Heart right ventricle (tissue), 16 donors: ENCODE data around the gene SMAD4. TPM values are rescaled to one million over a fixed set of nuclear protein-coding genes. Genes with fewer than 3 reads are reported as not detected.

ENCODE experiments used
- ATAC-seq, 8 donors: fragments of 200-7000 bp; cut with Tn5 transposase; one replicate each; pipeline ENCODE4 v1.9.1; 2020; ENCODE audit warnings: mild to moderate bottlenecking in 8 of 8, moderate library complexity in 8 of 8, moderate number of reproducible peaks in 1 of 8
- DNase-seq, 2 donors: peaks; one replicate each; pipeline ENCODE4 v3.0.0-alpha.2; 2020
- H3K27ac ChIP-seq, 10 donors: fragments of 200-600 bp; sonication (generic) in 2 of 10; one replicate each; pipeline versions ENCODE4 v1.5.0 to v1.8.0; 2020 to 2022; ENCODE audit warnings: mild to moderate bottlenecking in 3 of 10
- H3K27me3 ChIP-seq, 7 donors: fragments of 200-600 bp; one replicate each; pipeline ENCODE4 v1.8.0; 2021 to 2022; ENCODE audit warnings: mild to moderate bottlenecking in 2 of 7
- H3K36me3 ChIP-seq, 9 donors: fragments of 200-600 bp; sonication (generic) in 1 of 9; one replicate each; pipeline versions ENCODE4 v1.5.0 to v1.8.0; 2020 to 2022; ENCODE audit warnings: mild to moderate bottlenecking in 2 of 9
- H3K4me1 ChIP-seq, 9 donors: fragments of 200-600 bp; sonication (generic) in 1 of 9; one replicate each; pipeline versions ENCODE4 v1.5.0 to v1.8.0; 2020 to 2022; ENCODE audit warnings: mild to moderate bottlenecking in 4 of 9
- H3K4me3 ChIP-seq, 10 donors: fragments of 200-600 bp; sonication (generic) in 2 of 10; one replicate each; pipeline versions ENCODE4 v1.5.0 to v1.8.0; 2020 to 2022; ENCODE audit warnings: mild to moderate bottlenecking in 7 of 10, moderate library complexity in 2 of 10
- H3K9me3 ChIP-seq, 11 donors: fragments of 200-600 bp in 10 of 11; sonication (generic) in 2 of 11; one replicate each; pipeline versions ENCODE4 v1.5.0 to v1.8.0; 2013 to 2022; ENCODE audit warnings: mild to moderate bottlenecking in 2 of 11, control low read depth in 1 of 11, moderate library complexity in 1 of 11
- CTCF ChIP-seq, 9 donors: fragments of 200-600 bp; sonication (generic) in 2 of 9; IDR thresholded peaks; one replicate each; pipeline versions ENCODE4 v1.5.0 to v1.8.0; 2021 to 2022; ENCODE audit warnings: antibody characterized with exemption in 9 of 9, mild to moderate bottlenecking in 5 of 9, moderate library complexity in 1 of 9
- WGBS, 2 donors: extraction: QIAGEN DNeasy Blood & Tissue Kit; methylation state at CpG; one replicate each; pipeline ENCODE4 v1.1.7; 2013; ENCODE audit warnings: inconsistent platforms in 1 of 2; 5-methylcytosine and 5-hydroxymethylcytosine counted together
- intact Hi-C, 10 donors: fragments of 100-400 bp; cut with DNase I; formaldehyde crosslinking; loops; one replicate each; pipeline versions ENCODE4 v1.11.1 to v1.14.2; 2022
- polyA plus RNA-seq, 2 donors: library from polyadenylated mRNA; stranded (reverse); fragments of 200-250 nt; gene quantifications; one replicate each; pipeline ENCODE4 v1.2.3, GENCODE V29; 2013
- total RNA-seq, 10 donors: library from RNA; stranded (reverse); fragmentation: NEBNext Ultra II Directional in 3 of 10; extraction: Animal tissue kit (Norgen Biotek cat#: 25700) in 3 of 10; gene quantifications; one replicate each; pipeline versions ENCODE4 v1.2.1 to v1.2.4, GENCODE V29; 2021 to 2023
- donor health status: Arrhythmogenic right ventricular cardiomyopathy.
- donor health status: ischemic (EF 13 %, LVEDD 7.1; RV severe dilation, severe dysfunction).
- donor health status: healthy with polysubstance abuse.
- donor health status: DM: no; HTN: yes; CAD: no.
- donor health status: DM: no; HTN: no; CAD: no.
- donor health status: ischemic (EF 25% LVEDD 6.9; RV normal size, moderate dysfunction).
- donor health status: ischemic (EF 25% LVEDD 5.7; RV mildly dilated, moderate dysfunction).
- donor health status: healthy.
- donor health status: DM: yes; HTN: yes; CAD: no.
- donor health status: Ischemic cardiomyopathy.
- donor health status: ischemic (EF 35%, LVEDD 5.7; RV mildly dilated, moderate dysfunction).
- donor health status: nonischemic (EF 11% LVEDD 7.7; RV severe dilation, severe dysfunction).
- donor health status: DM: yes; HTN: yes; CAD: no.
- donor health status: PGD.
- donor health status: ischemic (EF 29% LVEDD 5.4; RV normal size, mild dysfunction).
- donor health status: nonischemic (EF 23%, LVEDD 6.1; RV moderate dilation, normal function).

SMAD4 gene
- total and polyA plus RNA-seq, 12 donors = 11.7 to 110 (median 85.4) TPM

GRCh38 chr18:51066273-51066672, 36.3 kb downstream of the SMAD4 start:
- Histone ChIP-seq H3K36me3 (peaks cover 0 to 100% (median 37%) of the 10 kb centered on the region in 9 donors), H3K27me3 (no peaks in the 10 kb centered on the region), H3K4me1 (peaks cover 0 to 24% (median 3%) of the 10 kb centered on the region in 9 donors), H3K27ac (no peak overlapping the region), H3K9me3 (no peaks in the 10 kb centered on the region), H3K4me3 (no peak overlapping the region)
- 77 to 84% methylated on average over 4 of the region's 4 CpGs for WGBS, 2 donors
- no peak for TF ChIP-seq CTCF (IDR thresholded peaks at IDR 0.05)
- no peak for DNase-seq
- intact Hi-C loops = no loop called here
- ATAC-seq = no peak

- 85 to 90% methylated on average over 4 of the region's 4 CpGs for WGBS, 2 donors
- DNase-seq = no peak
- no peak overlapping the region for H3K27ac ChIP-seq
- intact Hi-C loops = no loop called here
- H3K27me3 ChIP-seq = no peaks in the 10 kb centered on the region
- peaks cover 0 to 24% (median 3%) of the 10 kb centered on the region in 9 donors for H3K4me1 ChIP-seq
- TF ChIP-seq CTCF (IDR thresholded peaks at IDR 0.05) = no peak
- H3K4me3 ChIP-seq = no peak overlapping the region
- no peak for ATAC-seq
- no peaks in the 10 kb centered on the region for H3K9me3 ChIP-seq
- peaks cover 0 to 98% (median 32%) of the 10 kb centered on the region in 9 donors for H3K36me3 ChIP-seq
Observed at GRCh38 chr18:51068105-51068504, 38.1 kb downstream of the SMAD4 start.

- no peak for TF ChIP-seq CTCF (IDR thresholded peaks at IDR 0.05)
- no peaks in the 10 kb centered on the region for H3K9me3 ChIP-seq
- H3K4me1 ChIP-seq = peaks cover 0 to 18% (median 5%) of the 10 kb centered on the region in 9 donors
- no peak for ATAC-seq
- H3K4me3 ChIP-seq = no peak overlapping the region
- H3K27me3 ChIP-seq = no peaks in the 10 kb centered on the region
- no peak for DNase-seq
- no peak overlapping the region for H3K27ac ChIP-seq
- WGBS, 2 donors = 84 to 88% methylated on average over 1 of the region's 1 CpG
- intact Hi-C loops = no loop called here
- peaks cover 0 to 91% (median 25%) of the 10 kb centered on the region in 9 donors for H3K36me3 ChIP-seq
Observed at GRCh38 chr18:51069885-51070284, 39.9 kb downstream of the SMAD4 start.

GRCh38 chr18:51070545-51070944, 40.5 kb downstream of the SMAD4 start:
- 94 to 100% methylated on average over 2 of the region's 2 CpGs for WGBS, 2 donors
- Histone ChIP-seq H3K27me3 (no peaks in the 10 kb centered on the region), H3K4me1 (peaks cover 0 to 24% (median 6%) of the 10 kb centered on the region in 9 donors), H3K27ac (no peak overlapping the region), H3K4me3 (no peak overlapping the region), H3K9me3 (no peaks in the 10 kb centered on the region), H3K36me3 (peaks cover 0 to 85% (median 25%) of the 10 kb centered on the region in 9 donors)
- no peak for TF ChIP-seq CTCF (IDR thresholded peaks at IDR 0.05)
- peak in 1 of 8 donors; percentile 39 for ATAC-seq
- intact Hi-C loops = no loop called here
- no peak for DNase-seq
